Measurements from ENCODE around the gene XIRP1.

The XIRP1 gene

DNA sequence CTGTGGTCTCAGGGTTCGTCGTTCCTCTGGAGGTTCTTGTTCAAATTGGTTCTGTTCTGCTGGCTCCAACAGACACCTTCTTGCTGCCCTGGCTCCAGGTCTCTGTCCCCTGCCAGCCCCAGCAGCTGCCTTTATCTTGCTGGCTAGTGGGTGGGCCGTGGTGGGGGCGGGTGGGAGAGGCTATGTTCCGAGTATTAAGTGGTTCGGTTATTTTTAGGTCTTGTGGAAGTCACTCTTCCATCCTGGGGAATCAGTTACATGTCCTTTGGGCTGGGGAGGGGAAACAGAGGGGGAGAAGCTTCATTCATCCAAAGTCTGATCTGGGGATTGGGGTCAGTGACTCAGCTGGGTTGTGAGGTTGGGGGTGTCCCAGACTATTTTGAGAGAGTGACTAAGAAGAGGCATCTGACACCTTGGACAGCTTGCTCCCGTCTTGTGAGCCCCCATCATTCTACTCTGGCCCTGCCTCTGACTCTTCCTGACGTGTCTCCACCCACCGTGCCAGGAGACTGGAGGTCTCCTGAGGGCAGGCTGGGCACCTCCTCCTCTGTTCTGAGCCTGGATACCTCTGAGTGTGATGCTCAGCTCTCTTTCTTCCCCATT lies at the start of gene XIRP1:
Gene XIRP1 (minus strand): TSS at position 106 of the 603 bp plus-strand sequence. CDS start 3,150 bp downstream, outside the sequence.
- ATAC-seq (ENCODE audit: insufficient read depth, low read depth) (no peak), DNase-seq (no peak)
- no peak within 1 kb of the TSS for H3K4me3 ChIP-seq (ENCODE audit: low read depth in 1 of 2, low read length in 2 of 2)
- H3K79me2 ChIP-seq (ENCODE audit: insufficient read depth, low read length) = no peaks in the 10 kb centered on the region
- H3K36me3 ChIP-seq (ENCODE audit: insufficient read depth, low read length) = no peaks in the 10 kb centered on the region
- no peak within 1 kb of the TSS for H3K4me2 ChIP-seq (ENCODE audit: insufficient read depth, low read length)
- no peak within 1 kb of the TSS for H2AFZ ChIP-seq (ENCODE audit: low read depth, low read length)
- no peaks in the 10 kb centered on the region for H3K4me1 ChIP-seq (ENCODE audit: insufficient read depth, low read length)
- H3K9ac ChIP-seq (ENCODE audit: low read depth, low read length) = no peak within 1 kb of the TSS
- H3K27me3 ChIP-seq (ENCODE audit: insufficient read depth, low read length, poor library complexity) = peaks cover 10% of the 10 kb centered on the region
- H3K9me3 ChIP-seq (ENCODE audit: insufficient read depth, low read length, severe bottlenecking) = no peaks in the 10 kb centered on the region
- H4K20me1 ChIP-seq (ENCODE audit: insufficient read depth, low read length) = no peaks in the 10 kb centered on the region
- TF ChIP-seq EZH2 (IDR thresholded peaks at IDR 0.05; ENCODE audit: borderline replicate concordance, low read depth, low read length, severe bottlenecking) (no peak), CTCF (IDR thresholded peaks at IDR 0.05; ENCODE audit: borderline replicate concordance, extremely low read depth, low read length, poor library complexity, severe bottlenecking) (no peak)
- H3K27ac ChIP-seq (ENCODE audit: low read length) = no peak within 1 kb of the TSS

DNA sequence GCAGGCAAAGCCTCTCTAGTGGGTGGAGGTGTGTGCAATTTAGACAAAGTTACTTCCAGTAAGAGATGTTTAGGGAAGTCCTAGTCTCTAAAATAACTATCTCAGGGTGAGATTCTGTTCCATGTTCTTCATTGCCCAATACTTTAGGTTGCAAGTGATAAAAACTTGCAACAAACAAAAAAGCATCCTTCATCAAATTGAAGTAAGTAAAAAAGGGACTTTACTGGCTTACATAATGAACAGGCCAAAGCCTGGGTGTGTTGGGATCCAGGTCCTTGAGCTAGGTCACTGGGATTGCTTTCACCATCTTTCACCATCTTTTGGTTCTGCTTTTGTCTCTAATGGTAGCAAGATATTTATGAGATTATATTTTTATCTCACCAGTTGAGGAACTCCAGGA lies 49.2 kb upstream of the XIRP1 start:
- H2AFZ ChIP-seq (ENCODE audit: low read depth, low read length) = no peak overlapping the region
- H3K9me3 ChIP-seq (ENCODE audit: insufficient read depth, low read length, severe bottlenecking) = no peaks in the 10 kb centered on the region
- no peak for ATAC-seq (ENCODE audit: insufficient read depth, low read depth)
- no peaks in the 10 kb centered on the region for H3K4me1 ChIP-seq (ENCODE audit: insufficient read depth, low read length)
- H3K4me3 ChIP-seq (ENCODE audit: low read depth in 1 of 2, low read length in 2 of 2) = no peak overlapping the region
- H3K79me2 ChIP-seq (ENCODE audit: insufficient read depth, low read length) = no peaks in the 10 kb centered on the region
- peaks cover 20% of the 10 kb centered on the region for H3K27me3 ChIP-seq (ENCODE audit: insufficient read depth, low read length, poor library complexity)
- DNase-seq = no peak
- no peak for TF ChIP-seq EZH2 (IDR thresholded peaks at IDR 0.05; ENCODE audit: borderline replicate concordance, low read depth, low read length, severe bottlenecking)
- TF ChIP-seq CTCF (IDR thresholded peaks at IDR 0.05; ENCODE audit: borderline replicate concordance, extremely low read depth, low read length, poor library complexity, severe bottlenecking) = no peak
- H3K27ac ChIP-seq (ENCODE audit: low read length) = no peak overlapping the region
- no peaks in the 10 kb centered on the region for H3K36me3 ChIP-seq (ENCODE audit: insufficient read depth, low read length)
- H4K20me1 ChIP-seq (ENCODE audit: insufficient read depth, low read length) = no peaks in the 10 kb centered on the region
- no peak overlapping the region for H3K9ac ChIP-seq (ENCODE audit: low read depth, low read length)
- H3K4me2 ChIP-seq (ENCODE audit: insufficient read depth, low read length) = no peak overlapping the region

DNA sequence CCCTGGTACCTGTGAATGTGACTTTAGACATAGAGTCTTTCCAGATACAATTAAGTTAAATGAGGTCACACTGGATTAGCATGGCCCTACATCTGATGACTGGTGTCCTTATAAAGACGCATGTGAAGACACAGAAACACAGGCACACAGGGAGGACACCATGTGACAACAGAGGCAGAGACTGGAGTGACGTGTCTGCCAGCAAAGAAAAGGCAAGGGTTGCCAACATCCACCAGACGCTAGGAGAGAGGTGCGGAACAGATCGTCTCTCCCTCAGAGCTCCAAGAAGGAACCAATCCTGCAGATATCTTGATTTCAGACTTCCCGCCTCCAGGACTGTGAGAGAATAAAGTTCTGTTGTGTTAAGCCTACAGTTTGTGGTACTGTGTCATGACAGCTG lies 44.6 kb upstream of the XIRP1 start:
- DNase-seq (no peak), ATAC-seq (ENCODE audit: insufficient read depth, low read depth) (no peak)
- no peak overlapping the region for H3K4me2 ChIP-seq (ENCODE audit: insufficient read depth, low read length)
- no peaks in the 10 kb centered on the region for H4K20me1 ChIP-seq (ENCODE audit: insufficient read depth, low read length)
- no peaks in the 10 kb centered on the region for H3K9me3 ChIP-seq (ENCODE audit: insufficient read depth, low read length, severe bottlenecking)
- no peak overlapping the region for H3K9ac ChIP-seq (ENCODE audit: low read depth, low read length)
- no peaks in the 10 kb centered on the region for H3K36me3 ChIP-seq (ENCODE audit: insufficient read depth, low read length)
- H3K79me2 ChIP-seq (ENCODE audit: insufficient read depth, low read length) = no peaks in the 10 kb centered on the region
- no peak overlapping the region for H3K27ac ChIP-seq (ENCODE audit: low read length)
- no peaks in the 10 kb centered on the region for H3K4me1 ChIP-seq (ENCODE audit: insufficient read depth, low read length)
- TF ChIP-seq EZH2 (IDR thresholded peaks at IDR 0.05; ENCODE audit: borderline replicate concordance, low read depth, low read length, severe bottlenecking) = no peak
- TF ChIP-seq CTCF (IDR thresholded peaks at IDR 0.05; ENCODE audit: borderline replicate concordance, extremely low read depth, low read length, poor library complexity, severe bottlenecking) = no peak
- no peak overlapping the region for H2AFZ ChIP-seq (ENCODE audit: low read depth, low read length)
- no peak overlapping the region for H3K4me3 ChIP-seq (ENCODE audit: low read depth in 1 of 2, low read length in 2 of 2)
- peaks cover 23% of the 10 kb centered on the region for H3K27me3 ChIP-seq (ENCODE audit: insufficient read depth, low read length, poor library complexity)

Measured in DND-41 (cell line).